Midbrain (tissue), 1 donor: Measurements from ENCODE around the gene PARD6A.
"Not testable (repeated sequence)": the region's sequence is repeated elsewhere in the genome, so short reads cannot be mapped to it uniquely, and the experiment has no call there.

Experiments used
- DNase-seq: peaks from one replicate; lab custom pipeline; 2025; lab: John Stamatoyannopoulos, UW

The PARD6A gene

GRCh38 chr16:67685388-67686112 is 24.8 kb downstream of the PARD6A start:
- no peak for DNase-seq

GRCh38 chr16:67693517-67694285 is 32.9 kb downstream of the PARD6A start:
- DNase-seq: not testable (repeated sequence)

GRCh38 chr16:67694611-67695010 is 33.9 kb downstream of the PARD6A start:
- no peak for DNase-seq

- DNase-seq: no peak
These were observed 36.8 kb downstream of the PARD6A start for GRCh38 chr16:67697422-67698185.

GRCh38 chr16:67699265-67699664 is 38.5 kb downstream of the PARD6A start:
- no peak for DNase-seq

GRCh38 chr16:67701420-67701819 is 40.7 kb downstream of the PARD6A start:
- DNase-seq: no peak

GRCh38 chr16:67702130-67702529 is 41.4 kb downstream of the PARD6A start:
- DNase-seq: no peak

- no peak for DNase-seq
These were observed 42.9 kb downstream of the PARD6A start for GRCh38 chr16:67703626-67704025.

GRCh38 chr16:67704110-67704509 is 43.4 kb downstream of the PARD6A start:
- no peak for DNase-seq

GRCh38 chr16:67707210-67707609 is 46.5 kb downstream of the PARD6A start:
- DNase-seq: no peak

GRCh38 chr16:67707790-67708189 is 47.0 kb downstream of the PARD6A start:
- DNase-seq: no peak

GRCh38 chr16:67708368-67708771 is 47.6 kb downstream of the PARD6A start:
- no peak for DNase-seq

- DNase-seq: no peak
These were observed 48.3 kb downstream of the PARD6A start for GRCh38 chr16:67709050-67709449.

GRCh38 chr16:67710607-67711006 is 49.8 kb downstream of the PARD6A start:
- DNase-seq: no peak
